GM18502 (cell line): ENCODE data around the gene ECSIT.
"Not testable (repeated sequence)": the region's sequence is repeated elsewhere in the genome, so short reads cannot be mapped to it uniquely, and the experiment has no call there.

ENCODE experiments used
- ATAC-seq: cut with Tn5 transposase; IDR thresholded peaks from one replicate; pipeline ENCODE4 v1.9.1; 2021; ENCODE audit warnings: mild to moderate bottlenecking; ENCODE audit not compliant: unreplicated experiment, poor library complexity

Gene ECSIT

GRCh38 chr19:11479898-11480714, 48.8 kb downstream of the ECSIT start:
- ATAC-seq, result no peak

GRCh38 chr19:11479090-11479897, 49.6 kb downstream of the ECSIT start:
- ATAC-seq, result no peak

- ATAC-seq, result no peak
Measured at GRCh38 chr19:11478167-11479089, 50.5 kb downstream of the ECSIT start.

GRCh38 chr19:11475861-11476260, 53.1 kb downstream of the ECSIT start:
- ATAC-seq, result no peak

- not testable (repeated sequence) for ATAC-seq
Measured at GRCh38 chr19:11475343-11475742, 53.6 kb downstream of the ECSIT start.

GRCh38 chr19:11473725-11474124, 55.2 kb downstream of the ECSIT start:
- ATAC-seq, result no peak

- ATAC-seq, result not testable (repeated sequence)
Measured at GRCh38 chr19:11468266-11468845, 60.6 kb downstream of the ECSIT start.

- ATAC-seq, result no peak
Measured at GRCh38 chr19:11465600-11465999, 63.3 kb downstream of the ECSIT start.

GRCh38 chr19:11464333-11465265, 64.3 kb downstream of the ECSIT start:
- no peak for ATAC-seq

- ATAC-seq, result no peak
Measured at GRCh38 chr19:11463391-11463790, 65.5 kb downstream of the ECSIT start.

GRCh38 chr19:11461453-11461852, 67.5 kb downstream of the ECSIT start:
- no peak for ATAC-seq

GRCh38 chr19:11460207-11460606, 68.7 kb downstream of the ECSIT start:
- no peak for ATAC-seq

- not testable (repeated sequence) for ATAC-seq
Measured at GRCh38 chr19:11458912-11459311, 70.0 kb downstream of the ECSIT start.

- no peak for ATAC-seq
Measured at GRCh38 chr19:11458236-11458900, 70.6 kb downstream of the ECSIT start.

- no peak for ATAC-seq
Measured at GRCh38 chr19:11457831-11458230, 71.1 kb downstream of the ECSIT start.

GRCh38 chr19:11457115-11457514, 71.8 kb downstream of the ECSIT start:
- no peak for ATAC-seq

GRCh38 chr19:11456659-11457058, 72.3 kb downstream of the ECSIT start:
- no peak for ATAC-seq
